ENCODE data around the gene PROM1. TPM values are rescaled to one million over a fixed set of nuclear protein-coding genes. Genes with fewer than 3 reads are reported as not detected.
A peak's percentile ranks its signal among the peaks of the same experiment; 100 is the strongest.

PROM1 gene
- total RNA-seq, 1 donor from 2014 or later: 55.9 TPM

DNA sequence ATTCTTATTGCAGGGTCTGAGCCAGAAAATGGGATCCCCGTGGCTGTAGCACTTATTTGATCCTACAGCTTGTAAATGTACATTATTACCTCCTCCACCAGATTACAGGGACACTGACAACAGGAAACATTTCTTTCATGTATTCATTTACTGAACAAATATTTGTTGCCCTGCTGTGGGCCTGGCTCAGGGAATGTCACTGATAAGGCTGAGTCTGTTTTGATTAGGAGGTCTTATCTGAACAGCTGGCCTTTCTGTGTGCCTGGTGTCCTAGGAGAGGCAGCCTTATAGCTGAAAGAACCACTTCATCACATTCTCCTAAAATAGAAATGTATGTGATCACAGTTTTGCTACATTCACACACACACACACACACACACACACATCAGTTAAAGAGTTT is 45.5 kb upstream of the PROM1 start:
- peaks cover 6% of the 10 kb centered on the region for H3K4me1 ChIP-seq
- no peak overlapping the region for H3K4me2 ChIP-seq
- H3K27ac ChIP-seq: no peak overlapping the region
- H3K36me3 ChIP-seq: no peaks in the 10 kb centered on the region
- Mint-ChIP-seq H3K4me1 (peaks cover 2% of the 10 kb centered on the region), H3K27ac (no peak overlapping the region), H3K36me3 (no peaks in the 10 kb centered on the region), H3K4me3 (no peak overlapping the region), H3K27me3 (ENCODE audit: insufficient read depth, low read depth) (peaks cover 3% of the 10 kb centered on the region), H3K9me3 (no peaks in the 10 kb centered on the region)
- H3K27me3 ChIP-seq: no peaks in the 10 kb centered on the region
- peaks cover under 1% of the 10 kb centered on the region for H3F3A ChIP-seq (ENCODE audit: low read depth)
- no peaks in the 10 kb centered on the region for H3K9me3 ChIP-seq (ENCODE audit: low read depth)
- H4K20me1 ChIP-seq (ENCODE audit: low read depth): no peaks in the 10 kb centered on the region
- H3K4me3 ChIP-seq: no peak overlapping the region
- no peak overlapping the region for H3K9ac ChIP-seq
- no peak overlapping the region for H2AFZ ChIP-seq (replicated peaks)
- H3K79me2 ChIP-seq (ENCODE audit: low read depth): no peaks in the 10 kb centered on the region
- TF ChIP-seq, protein P1, sequence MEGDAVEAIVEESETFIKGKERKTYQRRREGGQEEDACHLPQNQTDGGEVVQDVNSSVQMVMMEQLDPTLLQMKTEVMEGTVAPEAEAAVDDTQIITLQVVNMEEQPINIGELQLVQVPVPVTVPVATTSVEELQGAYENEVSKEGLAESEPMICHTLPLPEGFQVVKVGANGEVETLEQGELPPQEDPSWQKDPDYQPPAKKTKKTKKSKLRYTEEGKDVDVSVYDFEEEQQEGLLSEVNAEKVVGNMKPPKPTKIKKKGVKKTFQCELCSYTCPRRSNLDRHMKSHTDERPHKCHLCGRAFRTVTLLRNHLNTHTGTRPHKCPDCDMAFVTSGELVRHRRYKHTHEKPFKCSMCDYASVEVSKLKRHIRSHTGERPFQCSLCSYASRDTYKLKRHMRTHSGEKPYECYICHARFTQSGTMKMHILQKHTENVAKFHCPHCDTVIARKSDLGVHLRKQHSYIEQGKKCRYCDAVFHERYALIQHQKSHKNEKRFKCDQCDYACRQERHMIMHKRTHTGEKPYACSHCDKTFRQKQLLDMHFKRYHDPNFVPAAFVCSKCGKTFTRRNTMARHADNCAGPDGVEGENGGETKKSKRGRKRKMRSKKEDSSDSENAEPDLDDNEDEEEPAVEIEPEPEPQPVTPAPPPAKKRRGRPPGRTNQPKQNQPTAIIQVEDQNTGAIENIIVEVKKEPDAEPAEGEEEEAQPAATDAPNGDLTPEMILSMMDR (IDR thresholded peaks at IDR 0.05): no peak
- TF ChIP-seq EZH2phosphoT487 (IDR thresholded peaks at IDR 0.05): no peak
- no peak for TF ChIP-seq EZH2 (IDR thresholded peaks at IDR 0.05)
- DNase-seq (ENCODE audit: low spot score): no peak

GRCh38 chr4:16126714-16127113 is 42.9 kb upstream of the PROM1 start:
- Histone ChIP-seq H3K9ac (no peak overlapping the region), H3K4me2 (no peak overlapping the region), H3K79me2 (ENCODE audit: low read depth) (no peaks in the 10 kb centered on the region), H3K9me3 (ENCODE audit: low read depth) (no peaks in the 10 kb centered on the region), H4K20me1 (ENCODE audit: low read depth) (no peaks in the 10 kb centered on the region), H3K27ac (no peak overlapping the region), H3K27me3 (no peaks in the 10 kb centered on the region), H3K36me3 (no peaks in the 10 kb centered on the region), H3K4me3 (no peak overlapping the region), H3F3A (ENCODE audit: low read depth) (peaks cover 14% of the 10 kb centered on the region), H3K4me1 (peaks cover 19% of the 10 kb centered on the region), H2AFZ (replicated peaks) (no peak overlapping the region)
- TF ChIP-seq, protein P1 (IDR thresholded peaks at IDR 0.05): no peak
- no peak for TF ChIP-seq EZH2phosphoT487 (IDR thresholded peaks at IDR 0.05)
- TF ChIP-seq EZH2 (IDR thresholded peaks at IDR 0.05): no peak
- Mint-ChIP-seq H3K4me1 (peaks cover 2% of the 10 kb centered on the region), H3K27ac (no peak overlapping the region), H3K27me3 (ENCODE audit: insufficient read depth, low read depth) (no peaks in the 10 kb centered on the region), H3K36me3 (no peaks in the 10 kb centered on the region), H3K9me3 (no peaks in the 10 kb centered on the region), H3K4me3 (no peak overlapping the region)
- no peak for DNase-seq (ENCODE audit: low spot score)

DNA sequence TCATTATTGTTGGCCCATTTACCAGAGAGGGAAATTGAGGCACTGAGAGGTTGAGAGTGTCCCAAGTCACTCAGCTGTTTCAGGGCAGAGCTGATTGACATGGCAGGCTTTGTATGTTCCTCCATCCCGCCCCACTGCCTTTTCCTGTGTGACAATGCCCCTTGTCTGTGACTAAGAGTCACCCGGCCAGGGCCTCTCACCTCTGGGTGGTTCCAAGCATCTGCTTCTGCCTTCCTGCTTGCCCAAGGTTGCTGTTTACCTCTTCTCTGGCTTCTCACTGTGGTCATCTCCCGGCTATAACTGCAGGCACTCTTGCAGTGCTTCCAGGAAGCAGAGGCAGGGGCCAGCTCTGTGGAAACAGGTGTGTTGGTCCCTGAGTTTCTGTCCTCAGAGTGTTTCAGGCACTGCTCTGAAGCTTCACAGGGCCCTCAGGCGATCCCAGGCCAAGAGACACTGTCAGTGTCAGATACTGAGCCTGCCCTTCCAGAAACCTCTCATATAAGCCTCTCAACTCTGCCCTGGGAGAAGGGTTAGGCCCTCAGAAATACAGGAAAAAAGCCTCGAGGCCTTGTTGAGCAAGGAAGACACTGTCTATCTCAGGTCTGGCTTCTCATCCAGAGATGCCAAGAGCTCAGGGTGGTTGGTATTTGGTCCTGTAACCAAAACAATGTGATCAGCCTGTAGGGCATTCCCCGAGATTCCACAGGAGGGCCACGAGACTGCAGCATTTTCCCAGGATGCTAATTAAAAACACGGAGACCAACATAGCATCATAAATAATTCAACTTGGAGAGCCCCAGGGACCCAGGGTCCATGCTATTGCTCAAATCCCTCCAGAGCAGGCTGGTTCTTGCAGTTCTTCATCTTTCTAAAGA is 42.0 kb upstream of the PROM1 start:
- H3K9ac ChIP-seq: no peak overlapping the region
- no peak overlapping the region for H3K4me3 ChIP-seq
- Mint-ChIP-seq H3K4me3 (no peak overlapping the region), H3K9me3 (no peaks in the 10 kb centered on the region), H3K27ac (peak overlapping the region; percentile 70), H3K27me3 (ENCODE audit: insufficient read depth, low read depth) (no peaks in the 10 kb centered on the region), H3K4me1 (peaks cover 2% of the 10 kb centered on the region), H3K36me3 (no peaks in the 10 kb centered on the region)
- no peak overlapping the region for H3K4me2 ChIP-seq
- H3K27me3 ChIP-seq: no peaks in the 10 kb centered on the region
- no peak overlapping the region for H3K27ac ChIP-seq
- peaks cover 14% of the 10 kb centered on the region for H3F3A ChIP-seq (ENCODE audit: low read depth)
- peaks cover 19% of the 10 kb centered on the region for H3K4me1 ChIP-seq
- no peak overlapping the region for H2AFZ ChIP-seq (replicated peaks)
- TF ChIP-seq, protein P1 (IDR thresholded peaks at IDR 0.05): no peak
- no peaks in the 10 kb centered on the region for H3K79me2 ChIP-seq (ENCODE audit: low read depth)
- no peaks in the 10 kb centered on the region for H3K36me3 ChIP-seq
- no peak for DNase-seq (ENCODE audit: low spot score)
- no peaks in the 10 kb centered on the region for H4K20me1 ChIP-seq (ENCODE audit: low read depth)
- H3K9me3 ChIP-seq (ENCODE audit: low read depth): no peaks in the 10 kb centered on the region

All from neural progenitor cell (in vitro differentiated cells).